Lower leg skin (tissue), 3 donors: ENCODE measurements around the gene SPIRE1.

ENCODE experiments used
- POLR2A ChIP-seq, 2 donors: fragments of 450-650 bp; IDR thresholded peaks; one replicate each; pipeline ENCODE4 v1.6.1; 2016 to 2017; ENCODE audit warnings: antibody characterized with exemption in 2 of 2, mild to moderate bottlenecking in 1 of 2, moderate library complexity in 1 of 2
- TF ChIP-seq, protein P1 (sequence below), 3 donors: fragments of 450-650 bp; IDR thresholded peaks; one replicate each; pipeline ENCODE4 v1.5.1; 2016; ENCODE audit warnings: antibody characterized with exemption in 3 of 3, mild to moderate bottlenecking in 3 of 3, moderate library complexity in 2 of 3

- TF ChIP-seq, protein P1, sequence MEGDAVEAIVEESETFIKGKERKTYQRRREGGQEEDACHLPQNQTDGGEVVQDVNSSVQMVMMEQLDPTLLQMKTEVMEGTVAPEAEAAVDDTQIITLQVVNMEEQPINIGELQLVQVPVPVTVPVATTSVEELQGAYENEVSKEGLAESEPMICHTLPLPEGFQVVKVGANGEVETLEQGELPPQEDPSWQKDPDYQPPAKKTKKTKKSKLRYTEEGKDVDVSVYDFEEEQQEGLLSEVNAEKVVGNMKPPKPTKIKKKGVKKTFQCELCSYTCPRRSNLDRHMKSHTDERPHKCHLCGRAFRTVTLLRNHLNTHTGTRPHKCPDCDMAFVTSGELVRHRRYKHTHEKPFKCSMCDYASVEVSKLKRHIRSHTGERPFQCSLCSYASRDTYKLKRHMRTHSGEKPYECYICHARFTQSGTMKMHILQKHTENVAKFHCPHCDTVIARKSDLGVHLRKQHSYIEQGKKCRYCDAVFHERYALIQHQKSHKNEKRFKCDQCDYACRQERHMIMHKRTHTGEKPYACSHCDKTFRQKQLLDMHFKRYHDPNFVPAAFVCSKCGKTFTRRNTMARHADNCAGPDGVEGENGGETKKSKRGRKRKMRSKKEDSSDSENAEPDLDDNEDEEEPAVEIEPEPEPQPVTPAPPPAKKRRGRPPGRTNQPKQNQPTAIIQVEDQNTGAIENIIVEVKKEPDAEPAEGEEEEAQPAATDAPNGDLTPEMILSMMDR (IDR thresholded peaks at IDR 0.05), result no peak
- TF ChIP-seq POLR2A (IDR thresholded peaks at IDR 0.05), result no peak
Observed at GRCh38 chr18:12638644-12639124, 19.2 kb downstream of the SPIRE1 start.
